ENCODE data around the gene PLPP7.

The PLPP7 gene

GRCh38 chr9:131279196-131279862 lies 10.2 kb upstream of the PLPP7 start:
- no peak overlapping the region for H3K4me3 ChIP-seq (ENCODE audit: low read length)
- DNase-seq (ENCODE audit: low read depth, low spot score), result no peak

DNA sequence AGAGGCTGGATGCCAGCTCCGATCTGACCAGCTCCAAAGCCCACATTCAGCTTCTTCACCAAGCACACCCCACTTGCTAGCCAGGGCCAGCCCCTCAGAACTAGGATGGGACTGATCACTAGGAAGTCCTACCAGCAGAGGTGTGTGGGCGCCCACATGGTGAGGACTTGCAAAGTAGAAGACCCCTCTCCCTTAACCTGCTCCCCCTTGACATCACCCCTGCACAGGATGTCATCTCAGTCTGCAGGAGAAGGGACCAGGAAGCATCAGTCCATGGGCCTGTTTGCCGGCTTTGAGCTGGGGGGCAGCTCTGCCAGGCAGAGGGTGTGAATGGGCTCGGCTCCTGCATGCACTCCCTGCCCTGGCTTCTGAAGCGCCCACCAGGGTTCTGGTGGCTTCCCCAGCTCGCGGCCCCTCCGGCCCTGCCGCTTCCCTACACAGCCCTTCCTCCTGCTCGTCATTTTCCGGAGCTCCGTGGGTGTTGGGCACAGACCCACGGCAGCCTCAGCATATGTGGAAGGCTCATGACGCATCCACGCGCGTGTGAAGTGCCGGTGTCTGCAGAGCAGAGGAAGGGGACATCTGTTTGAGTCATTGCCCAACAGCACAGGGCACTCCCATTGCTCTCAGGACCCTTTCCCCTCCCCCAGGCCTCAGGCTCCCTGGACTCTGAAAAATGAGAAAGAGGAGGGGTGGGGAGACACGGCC lies 9.5 kb upstream of the PLPP7 start:
- no peak for DNase-seq (ENCODE audit: low read depth, low spot score)
- H3K4me3 ChIP-seq (ENCODE audit: low read length), result no peak overlapping the region

DNA sequence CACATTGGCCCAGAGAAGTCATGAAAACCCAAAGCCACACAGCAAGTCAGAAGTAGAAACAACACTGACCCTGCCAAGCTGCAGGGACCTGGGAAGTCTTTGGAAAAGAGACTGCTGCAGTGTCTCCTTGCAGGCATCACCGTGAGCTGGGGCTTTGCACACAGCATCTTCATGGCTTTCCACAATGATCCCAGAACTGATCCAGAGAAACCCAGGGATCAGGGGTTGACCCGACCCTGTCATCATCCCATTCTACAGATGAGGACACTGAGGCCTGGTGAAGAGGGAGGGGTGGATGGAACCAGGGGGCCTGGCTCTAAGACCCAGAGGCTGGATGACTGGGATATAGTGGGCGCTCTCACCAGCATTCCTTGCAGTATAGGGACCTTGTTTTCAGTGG lies 8.9 kb upstream of the PLPP7 start:
- no peak for DNase-seq (ENCODE audit: low read depth, low spot score)
- H3K4me3 ChIP-seq (ENCODE audit: low read length), result no peak overlapping the region

- H3K4me3 ChIP-seq (ENCODE audit: low read length), result no peak overlapping the region
- no peak for DNase-seq (ENCODE audit: low read depth, low spot score)
These were observed 8.2 kb upstream of the PLPP7 start for GRCh38 chr9:131281119-131281965.

- DNase-seq (ENCODE audit: low read depth, low spot score), result no peak
- H3K4me3 ChIP-seq (ENCODE audit: low read length), result no peak overlapping the region
These were observed 7.3 kb upstream of the PLPP7 start for GRCh38 chr9:131282175-131282574.

GRCh38 chr9:131282688-131283422 lies 6.7 kb upstream of the PLPP7 start:
- H3K4me3 ChIP-seq (ENCODE audit: low read length), result no peak overlapping the region
- DNase-seq (ENCODE audit: low read depth, low spot score), result no peak

GRCh38 chr9:131284856-131285255 lies 4.7 kb upstream of the PLPP7 start:
- no peak overlapping the region for H3K4me3 ChIP-seq (ENCODE audit: low read length)
- no peak for DNase-seq (ENCODE audit: low read depth, low spot score)

DNA sequence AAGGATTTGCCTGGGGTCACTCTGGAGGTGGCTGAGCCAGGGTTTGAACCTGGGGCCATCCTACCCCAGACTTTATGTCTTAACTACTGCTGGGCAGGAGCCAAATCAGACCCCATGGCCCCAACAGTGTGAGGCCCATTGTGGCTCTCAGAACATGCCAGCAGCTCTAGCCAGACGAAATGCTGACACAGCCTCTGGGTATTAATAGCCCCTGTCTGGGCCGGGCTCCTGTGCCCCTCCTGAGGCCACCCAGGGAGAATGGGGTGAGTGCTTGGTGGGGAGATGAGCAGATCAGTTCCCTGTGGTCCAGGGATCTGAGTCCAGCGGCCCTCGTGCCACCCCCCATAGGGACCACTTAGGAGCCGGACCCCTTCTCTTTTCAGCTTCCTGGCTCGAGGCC lies 2.2 kb upstream of the PLPP7 start:
- DNase-seq (ENCODE audit: low read depth, low spot score), result no peak
- no peak overlapping the region for H3K4me3 ChIP-seq (ENCODE audit: low read length)

GRCh38 chr9:131288217-131288616 lies 1.3 kb upstream of the PLPP7 start:
- H3K4me3 ChIP-seq (ENCODE audit: low read length), result no peak overlapping the region
- DNase-seq (ENCODE audit: low read depth, low spot score), result no peak

DNA sequence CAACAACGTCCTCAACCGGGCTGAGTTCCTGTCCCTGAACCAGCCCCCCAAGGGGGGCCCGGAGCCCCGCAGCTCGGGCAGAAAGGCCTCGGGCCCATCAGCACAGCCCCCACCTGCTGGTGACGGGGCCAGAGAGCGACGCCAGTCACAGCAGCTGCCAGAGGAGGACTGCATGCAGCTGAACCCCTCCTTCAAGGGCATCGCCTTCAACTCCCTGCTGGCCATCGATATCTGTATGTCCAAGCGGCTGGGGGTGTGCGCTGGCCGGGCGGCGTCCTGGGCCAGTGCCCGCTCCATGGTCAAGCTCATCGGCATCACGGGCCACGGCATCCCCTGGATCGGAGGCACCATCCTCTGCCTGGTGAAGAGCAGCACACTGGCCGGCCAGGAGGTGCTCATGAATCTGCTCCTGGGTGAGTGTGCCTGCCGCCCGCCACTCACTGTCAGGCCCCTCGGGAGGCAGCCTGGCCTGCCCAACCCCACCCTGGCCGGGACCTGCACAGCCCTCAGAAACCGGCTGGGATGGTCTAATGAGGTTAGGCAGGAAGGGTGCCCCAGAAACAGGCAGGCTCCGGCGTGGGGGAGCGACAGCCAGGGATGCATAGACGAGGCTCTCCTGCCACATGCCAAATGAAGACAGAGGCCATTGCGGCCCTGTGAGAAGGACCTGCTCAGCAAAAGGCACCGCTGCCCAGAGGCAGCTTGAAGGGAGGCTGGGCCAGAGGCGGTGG lies 678 bp downstream of the PLPP7 start:
- no peak for DNase-seq (ENCODE audit: low read depth, low spot score)
- no peak overlapping the region for H3K4me3 ChIP-seq (ENCODE audit: low read length)

DNA sequence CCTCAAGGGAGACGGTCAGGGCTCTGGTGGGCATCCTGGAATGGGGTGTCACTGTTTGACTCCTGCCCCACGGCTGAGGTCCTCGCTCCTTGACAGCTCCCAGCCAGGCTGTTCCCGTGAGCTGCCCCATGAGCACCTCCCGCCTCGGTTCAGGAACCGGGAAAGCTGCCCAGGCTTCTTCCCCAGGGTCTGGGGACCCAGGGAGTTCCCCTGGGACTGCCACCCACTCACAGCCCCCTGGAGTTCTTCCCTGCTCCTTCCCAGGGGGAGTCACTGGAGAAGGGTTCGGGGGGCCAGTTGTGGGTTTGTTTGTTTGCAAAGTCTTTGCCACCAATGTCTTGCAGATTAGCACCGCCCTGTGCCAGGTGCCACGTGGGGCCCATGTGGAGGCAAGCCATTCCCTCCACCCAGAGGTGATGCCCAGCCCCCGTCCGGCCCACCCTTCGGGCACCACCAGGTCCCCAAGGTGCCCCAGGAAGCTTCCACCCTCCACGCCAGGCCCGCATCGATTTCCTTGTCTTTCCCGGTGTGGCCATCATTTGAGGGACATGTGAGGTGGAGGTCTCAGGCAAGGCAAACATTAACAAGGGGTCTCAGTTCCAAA lies 1.3 kb downstream of the PLPP7 start:
- H3K4me3 ChIP-seq (ENCODE audit: low read length), result no peak overlapping the region
- no peak for DNase-seq (ENCODE audit: low read depth, low spot score)

DNA sequence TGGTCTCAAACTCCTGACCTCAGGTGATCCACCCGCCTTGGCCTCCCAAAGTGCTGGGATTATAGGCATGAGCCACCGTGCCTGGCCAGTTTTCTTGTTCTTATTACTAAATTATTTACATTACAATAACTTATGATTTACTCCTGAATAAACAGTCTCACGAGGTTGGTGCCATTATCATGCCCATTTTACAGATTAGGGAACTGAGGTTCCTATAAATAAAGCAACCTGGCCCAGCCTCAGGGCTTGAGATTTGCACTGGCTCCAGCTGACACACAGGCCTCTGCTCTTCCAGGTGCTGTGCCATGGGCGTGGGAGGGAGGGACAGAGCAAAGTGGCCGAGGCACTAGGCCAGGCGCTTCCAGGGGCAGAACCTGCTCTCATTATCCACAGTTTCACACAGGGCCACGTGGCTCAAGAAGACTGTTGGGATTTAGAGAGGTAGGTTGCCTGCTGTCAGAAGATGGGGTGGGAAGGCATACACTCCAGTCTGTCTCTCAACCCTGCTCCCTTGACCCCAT lies 2.3 kb downstream of the PLPP7 start:
- DNase-seq (ENCODE audit: low read depth, low spot score), result no peak
- no peak overlapping the region for H3K4me3 ChIP-seq (ENCODE audit: low read length)

DNA sequence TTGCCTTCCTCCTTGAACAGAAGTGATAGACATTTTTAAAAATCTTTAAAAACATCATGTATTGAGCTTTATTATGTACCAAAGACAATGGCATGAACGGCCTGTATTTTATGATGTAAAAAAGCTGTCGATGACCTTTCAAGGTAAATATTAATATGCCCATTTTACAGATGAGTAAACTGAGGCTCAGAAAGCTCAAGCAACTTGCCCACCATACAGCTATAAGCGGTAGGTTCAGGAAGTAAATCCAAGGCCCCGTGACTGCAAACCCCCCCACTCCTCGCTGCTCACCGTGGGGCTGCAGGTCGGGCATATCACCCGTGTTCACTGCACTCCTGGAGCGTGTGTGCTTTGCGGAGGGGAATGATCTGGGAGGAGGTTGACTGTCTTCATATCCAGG lies 3.4 kb downstream of the PLPP7 start:
- DNase-seq (ENCODE audit: low read depth, low spot score), result no peak

GRCh38 chr9:131296460-131296859 lies 6.9 kb downstream of the PLPP7 start:
- DNase-seq (ENCODE audit: low read depth, low spot score), result no peak
- no peak overlapping the region for H3K4me3 ChIP-seq (ENCODE audit: low read length)

More for the DNA sequence above, 3.4 kb downstream of the PLPP7 start:
- H3K4me3 ChIP-seq (ENCODE audit: low read length), result no peak overlapping the region

DNA sequence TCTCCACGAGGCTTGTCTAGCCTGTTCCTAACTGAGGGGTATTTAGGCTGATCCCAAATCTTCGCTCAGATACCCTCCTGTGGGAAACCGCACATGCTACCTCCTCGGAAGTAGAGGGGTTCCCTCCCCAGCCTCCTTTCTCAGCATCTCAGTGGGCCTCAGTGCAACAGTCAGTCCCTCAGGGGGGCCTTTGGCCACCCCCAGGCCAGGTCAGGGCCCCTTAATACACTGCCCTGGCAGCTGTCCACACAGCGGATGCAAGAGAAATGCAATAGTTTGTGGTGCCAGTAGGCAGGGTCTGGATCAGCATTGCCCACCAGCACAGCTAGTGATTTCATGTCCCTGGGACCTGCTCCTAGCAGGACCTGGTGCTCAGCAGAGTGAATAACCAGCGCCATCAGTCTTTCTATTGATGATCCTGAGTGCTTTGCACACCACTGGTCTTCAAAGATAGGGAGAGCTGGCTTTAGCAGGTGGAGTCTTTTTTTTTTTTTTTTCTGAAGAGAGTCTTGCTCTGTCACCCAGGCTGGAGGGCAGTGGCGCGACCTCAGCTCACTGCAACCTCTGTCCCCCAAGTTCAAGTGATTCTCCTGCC lies 7.5 kb downstream of the PLPP7 start:
- DNase-seq (ENCODE audit: low read depth, low spot score), result no peak
- H3K4me3 ChIP-seq (ENCODE audit: low read length), result no peak overlapping the region

- no peak for DNase-seq (ENCODE audit: low read depth, low spot score)
- no peak overlapping the region for H3K4me3 ChIP-seq (ENCODE audit: low read length)
These were observed 8.4 kb downstream of the PLPP7 start for GRCh38 chr9:131297903-131298302.

GRCh38 chr9:131298341-131298740 lies 8.8 kb downstream of the PLPP7 start:
- no peak overlapping the region for H3K4me3 ChIP-seq (ENCODE audit: low read length)
- DNase-seq (ENCODE audit: low read depth, low spot score), result no peak

DNA sequence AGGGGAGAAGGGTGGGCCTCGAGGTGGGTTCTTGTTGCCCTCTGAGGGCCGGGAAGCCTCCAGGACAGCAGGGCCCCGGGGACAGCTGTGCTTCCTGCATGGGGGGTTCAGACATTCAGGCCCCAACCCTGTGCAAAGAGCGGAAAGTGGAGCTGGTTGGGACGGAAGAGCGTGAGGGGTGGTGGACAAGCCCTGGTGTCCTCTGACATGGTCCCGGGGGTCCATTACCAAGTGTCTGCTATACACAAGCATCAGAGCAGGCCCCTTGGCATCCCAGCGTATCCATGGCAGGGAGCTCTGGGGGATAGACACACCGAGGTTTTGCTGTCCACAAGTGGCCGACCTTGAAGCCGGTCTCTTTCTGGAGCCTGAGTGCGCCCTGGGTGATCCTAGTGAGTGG lies 9.3 kb downstream of the PLPP7 start:
- H3K4me3 ChIP-seq (ENCODE audit: low read length), result no peak overlapping the region
- DNase-seq (ENCODE audit: low read depth, low spot score), result no peak
